AG09309 (cell line): ENCODE measurements around the gene BBLN.
"Not testable (repeated sequence)": the region's sequence is repeated elsewhere in the genome, so short reads cannot be mapped to it uniquely, and the experiment has no call there.

Experiments
- DNase-seq: peaks from one replicate; pipeline ENCODE4 v3.0.0-alpha.2; 2010; ENCODE audit warnings: low read depth
- H3K4me3 ChIP-seq: 2 replicates; pipeline ENCODE4 v1.5.1; 2011; ENCODE audit warnings: mild to moderate bottlenecking, low read depth, low read length, moderate library complexity; ENCODE audit not compliant: control insufficient read depth
- TF ChIP-seq, protein P1 (sequence below): IDR thresholded peaks from 2 replicates; pipeline ENCODE4 v1.5.1; 2011; ENCODE audit warnings: mild to moderate bottlenecking, low read depth, low read length, inconsistent platforms; ENCODE audit not compliant: insufficient read depth, control insufficient read depth; ENCODE audit errors: missing control alignments

BBLN gene

GRCh38 chr9:128178806-128179431, 18.9 kb downstream of the BBLN start:
- TF ChIP-seq, protein P1, sequence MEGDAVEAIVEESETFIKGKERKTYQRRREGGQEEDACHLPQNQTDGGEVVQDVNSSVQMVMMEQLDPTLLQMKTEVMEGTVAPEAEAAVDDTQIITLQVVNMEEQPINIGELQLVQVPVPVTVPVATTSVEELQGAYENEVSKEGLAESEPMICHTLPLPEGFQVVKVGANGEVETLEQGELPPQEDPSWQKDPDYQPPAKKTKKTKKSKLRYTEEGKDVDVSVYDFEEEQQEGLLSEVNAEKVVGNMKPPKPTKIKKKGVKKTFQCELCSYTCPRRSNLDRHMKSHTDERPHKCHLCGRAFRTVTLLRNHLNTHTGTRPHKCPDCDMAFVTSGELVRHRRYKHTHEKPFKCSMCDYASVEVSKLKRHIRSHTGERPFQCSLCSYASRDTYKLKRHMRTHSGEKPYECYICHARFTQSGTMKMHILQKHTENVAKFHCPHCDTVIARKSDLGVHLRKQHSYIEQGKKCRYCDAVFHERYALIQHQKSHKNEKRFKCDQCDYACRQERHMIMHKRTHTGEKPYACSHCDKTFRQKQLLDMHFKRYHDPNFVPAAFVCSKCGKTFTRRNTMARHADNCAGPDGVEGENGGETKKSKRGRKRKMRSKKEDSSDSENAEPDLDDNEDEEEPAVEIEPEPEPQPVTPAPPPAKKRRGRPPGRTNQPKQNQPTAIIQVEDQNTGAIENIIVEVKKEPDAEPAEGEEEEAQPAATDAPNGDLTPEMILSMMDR = no peak
- no peak overlapping the region for H3K4me3 ChIP-seq
- no peak for DNase-seq

DNA sequence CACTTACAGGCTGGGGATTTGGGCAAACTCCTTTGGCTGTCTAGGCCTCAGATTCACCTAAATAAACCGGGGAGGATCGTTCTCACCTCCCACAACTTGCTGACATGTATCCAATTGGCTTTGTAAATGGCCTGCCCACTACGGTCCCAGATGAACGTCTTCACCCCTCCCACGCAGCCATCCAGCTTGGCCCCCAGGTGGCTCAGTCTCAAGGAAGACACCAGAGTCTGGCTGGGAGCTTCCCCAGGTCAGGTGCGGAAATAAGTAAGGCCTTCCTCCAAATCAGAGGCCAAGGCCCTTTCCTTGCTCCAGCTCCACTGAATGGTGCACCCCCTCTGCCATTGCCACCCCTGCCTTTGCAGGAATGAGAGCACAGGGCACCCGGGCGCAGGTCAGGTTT, 19.9 kb downstream of the BBLN start:
- no peak overlapping the region for H3K4me3 ChIP-seq
- TF ChIP-seq, protein P1 = no peak
- DNase-seq = no peak

- TF ChIP-seq, protein P1 = no peak
- no peak for DNase-seq
- no peak overlapping the region for H3K4me3 ChIP-seq
These were observed 20.4 kb downstream of the BBLN start for GRCh38 chr9:128180447-128180846.

- not testable (repeated sequence) for H3K4me3 ChIP-seq, DNase-seq
- TF ChIP-seq, protein P1 = peak; percentile 61
These were observed 21.4 kb downstream of the BBLN start for GRCh38 chr9:128181480-128181879.

DNA sequence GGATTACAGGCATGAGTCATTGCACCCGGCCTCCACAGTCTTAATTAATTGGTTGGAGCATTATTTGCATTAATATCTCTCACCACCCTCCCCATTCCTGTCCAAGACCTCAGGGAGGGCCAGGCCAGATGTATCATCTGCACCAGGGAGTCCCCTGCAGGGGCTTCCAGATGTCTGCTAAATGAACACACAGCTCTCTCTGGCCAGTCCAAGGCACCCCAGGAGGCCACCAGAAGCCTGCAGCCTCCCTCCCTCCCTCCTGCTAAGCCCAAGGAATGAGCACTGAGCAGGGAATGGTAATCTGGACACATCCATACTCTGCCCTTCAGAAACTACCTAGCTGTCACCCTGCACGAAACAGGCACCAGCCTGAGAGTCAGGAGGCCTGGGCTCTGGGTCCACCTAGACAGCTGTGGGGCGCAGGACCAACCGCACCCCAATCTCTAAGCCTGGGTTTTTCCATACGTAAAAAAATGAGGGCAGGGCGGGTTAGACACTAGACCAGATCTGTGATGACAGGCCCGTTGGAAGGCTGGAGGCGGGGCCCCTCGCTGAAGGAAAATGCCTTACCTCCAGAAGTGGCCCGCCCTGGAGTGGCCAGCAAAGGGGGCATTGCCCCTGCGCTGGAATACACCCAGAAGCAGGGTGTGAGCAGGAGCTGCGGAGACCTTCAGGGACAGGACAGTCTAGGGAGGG, 23.0 kb downstream of the BBLN start:
- no peak overlapping the region for H3K4me3 ChIP-seq
- DNase-seq = no peak
- TF ChIP-seq, protein P1 = no peak

DNA sequence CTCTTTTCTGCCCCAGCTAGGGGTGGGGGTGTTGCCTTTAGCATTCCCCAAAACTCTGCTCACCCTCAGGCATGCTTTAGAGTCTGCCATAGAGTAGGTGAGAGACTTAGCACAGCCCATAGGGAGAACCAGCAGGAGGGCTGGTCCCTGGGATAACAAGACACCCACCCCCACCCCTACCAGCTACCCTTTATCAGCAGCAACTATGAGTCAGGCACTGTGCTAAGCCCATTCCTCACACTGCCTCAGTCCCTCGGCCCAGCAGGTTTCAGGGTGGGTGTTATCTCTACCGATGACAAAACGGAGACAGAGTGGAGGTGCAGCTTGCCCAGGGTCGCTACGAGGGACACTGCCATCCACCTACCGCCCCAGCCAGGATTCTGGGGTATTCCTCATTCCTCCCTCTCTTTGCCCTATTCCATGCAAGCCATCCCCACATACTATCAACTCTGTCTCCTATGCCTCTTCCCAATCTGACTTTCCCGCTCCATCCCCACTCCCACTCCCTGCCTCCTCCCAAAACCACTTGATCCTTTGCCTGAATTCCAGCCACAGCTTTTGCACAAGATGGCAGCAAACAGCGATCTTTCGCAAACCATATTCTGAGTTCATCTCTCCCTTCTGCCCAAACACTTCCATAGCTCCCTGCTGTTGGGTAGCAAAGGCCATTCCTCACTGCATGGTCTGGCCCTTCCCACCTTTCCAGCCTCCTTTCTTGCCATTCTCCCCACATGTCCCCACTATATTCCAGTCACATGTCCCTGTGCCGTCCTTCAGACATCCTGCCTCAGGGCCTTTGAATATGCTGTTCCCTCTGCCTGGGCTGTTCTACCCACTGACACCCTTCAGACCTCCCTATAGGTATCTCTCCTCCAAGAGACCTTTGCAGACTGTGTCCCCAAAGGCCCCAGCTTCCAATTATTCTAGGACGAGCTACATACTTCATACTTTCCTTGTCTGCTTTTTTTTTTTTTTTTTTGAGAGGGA, 26.2 kb downstream of the BBLN start:
- TF ChIP-seq, protein P1 = no peak
- H3K4me3 ChIP-seq = no peak overlapping the region
- DNase-seq = no peak
